GM23248 (cell line): ENCODE measurements around the gene NCAM2.

Source experiments
- EZH2 ChIP-seq: fragments of 200-600 bp; sonication (generic); IDR thresholded peaks from 2 replicates; pipeline ENCODE4 v1.6.1; 2018; ENCODE audit warnings: antibody characterized with exemption, mild to moderate bottlenecking; ENCODE audit not compliant: insufficient read depth, poor library complexity, severe bottlenecking
- EZH2phosphoT487 ChIP-seq: fragments of 200-600 bp; sonication (generic); IDR thresholded peaks from 2 replicates; pipeline ENCODE4 v1.6.1; 2018; ENCODE audit warnings: antibody characterized with exemption, moderate library complexity, mild to moderate bottlenecking, low read depth; ENCODE audit not compliant: insufficient read depth

GRCh38 chr21:21247424-21247823 lies 249.2 kb downstream of the NCAM2 start:
- no peak for TF ChIP-seq EZH2
- no peak for TF ChIP-seq EZH2phosphoT487
